Glutamatergic neuron (in vitro differentiated cells): ENCODE results near the gene NDUFAF2. TPM values are rescaled to one million over a fixed set of nuclear protein-coding genes. Genes with fewer than 3 reads are reported as not detected.
"Not testable (repeated sequence)": the region's sequence is repeated elsewhere in the genome, so short reads cannot be mapped to it uniquely, and the experiment has no call there.

Experiments used
- DNase-seq: peaks from one replicate; pipeline ENCODE4 v3.0.0; 2022
- H3K27ac Mint-ChIP-seq: one replicate; pipeline ENCODE4 v1.8.0; 2020; ENCODE audit warnings: mild to moderate bottlenecking, mixed read lengths, inconsistent platforms; ENCODE audit not compliant: unreplicated experiment
- H3K27me3 Mint-ChIP-seq: one replicate; pipeline ENCODE4 v1.8.0; 2020; ENCODE audit warnings: mild to moderate bottlenecking, moderate library complexity, mixed read lengths, inconsistent platforms; ENCODE audit not compliant: unreplicated experiment
- H3K36me3 Mint-ChIP-seq: one replicate; pipeline ENCODE4 v1.8.0; 2020; ENCODE audit warnings: mild to moderate bottlenecking, mixed read lengths, inconsistent platforms; ENCODE audit not compliant: unreplicated experiment
- H3K4me1 Mint-ChIP-seq: one replicate; pipeline ENCODE4 v1.8.0; 2020; ENCODE audit warnings: mild to moderate bottlenecking, low read depth, mixed read lengths, inconsistent platforms; ENCODE audit not compliant: unreplicated experiment
- H3K4me3 Mint-ChIP-seq: one replicate; pipeline ENCODE4 v1.8.0; 2020; ENCODE audit warnings: mild to moderate bottlenecking, mixed read lengths, inconsistent platforms; ENCODE audit not compliant: unreplicated experiment
- H3K9me3 Mint-ChIP-seq: one replicate; pipeline ENCODE4 v1.8.0; 2020; ENCODE audit warnings: mild to moderate bottlenecking, moderate library complexity, mixed read lengths, inconsistent platforms; ENCODE audit not compliant: unreplicated experiment
- CTCF ChIP-seq: fragments of 200-600 bp; sonication (generic); IDR thresholded peaks from one replicate; pipeline ENCODE4 v1.5.0; 2021; ENCODE audit not compliant: partially characterized antibody, unreplicated experiment
- total RNA-seq: library from RNA; stranded (reverse); fragmentation: NEBNext Ultra II Directional; extraction: Animal tissue kit (Norgen Biotek cat#: 25700); gene quantifications from one replicate; pipeline ENCODE4 v1.2.1, GENCODE V29; 2021; ENCODE audit not compliant: unreplicated experiment

NDUFAF2 gene
- total RNA-seq, 1 donor from 2014 or later = 14.2 TPM

- Mint-ChIP-seq H3K36me3 (no peaks in the 10 kb centered on the region), H3K4me1 (no peaks in the 10 kb centered on the region), H3K27me3 (no peaks in the 10 kb centered on the region), H3K9me3 (no peaks in the 10 kb centered on the region), H3K27ac (no peak overlapping the region), H3K4me3 (no peak overlapping the region)
- no peak for TF ChIP-seq CTCF
- DNase-seq = no peak
Observed at GRCh38 chr5:61023131-61023530, 78.1 kb downstream of the NDUFAF2 start.

- Mint-ChIP-seq H3K9me3 (peaks cover 1% of the 10 kb centered on the region), H3K27ac (no peak overlapping the region), H3K36me3 (no peaks in the 10 kb centered on the region), H3K4me1 (no peaks in the 10 kb centered on the region), H3K27me3 (peaks cover 3% of the 10 kb centered on the region), H3K4me3 (no peak overlapping the region)
- DNase-seq = no peak
- no peak for TF ChIP-seq CTCF
Observed at GRCh38 chr5:61026004-61026403, 81.0 kb downstream of the NDUFAF2 start.

GRCh38 chr5:61028382-61028781, 83.4 kb downstream of the NDUFAF2 start:
- H3K27me3 Mint-ChIP-seq = peaks cover 3% of the 10 kb centered on the region
- peaks cover 1% of the 10 kb centered on the region for H3K9me3 Mint-ChIP-seq
- no peaks in the 10 kb centered on the region for H3K36me3 Mint-ChIP-seq
- H3K4me1 Mint-ChIP-seq = no peaks in the 10 kb centered on the region
- no peak overlapping the region for H3K27ac Mint-ChIP-seq
- no peak for DNase-seq
- TF ChIP-seq CTCF = no peak
- no peak overlapping the region for H3K4me3 Mint-ChIP-seq

GRCh38 chr5:61029456-61030162, 84.6 kb downstream of the NDUFAF2 start:
- no peak for DNase-seq
- Mint-ChIP-seq H3K4me3 (no peak overlapping the region), H3K27ac (no peak overlapping the region), H3K9me3 (peaks cover 1% of the 10 kb centered on the region), H3K27me3 (peaks cover 3% of the 10 kb centered on the region), H3K4me1 (no peaks in the 10 kb centered on the region), H3K36me3 (no peaks in the 10 kb centered on the region)
- no peak for TF ChIP-seq CTCF

GRCh38 chr5:61030163-61030482, 85.1 kb downstream of the NDUFAF2 start:
- no peak for DNase-seq
- no peaks in the 10 kb centered on the region for H3K36me3 Mint-ChIP-seq
- no peaks in the 10 kb centered on the region for H3K4me1 Mint-ChIP-seq
- H3K27ac Mint-ChIP-seq = no peak overlapping the region
- no peak for TF ChIP-seq CTCF
- peaks cover 1% of the 10 kb centered on the region for H3K9me3 Mint-ChIP-seq
- peaks cover 3% of the 10 kb centered on the region for H3K27me3 Mint-ChIP-seq
- H3K4me3 Mint-ChIP-seq = no peak overlapping the region

GRCh38 chr5:61031301-61031700, 86.3 kb downstream of the NDUFAF2 start:
- H3K36me3 Mint-ChIP-seq, H3K27me3 Mint-ChIP-seq, H3K4me1 Mint-ChIP-seq, DNase-seq, H3K9me3 Mint-ChIP-seq, H3K27ac Mint-ChIP-seq, H3K4me3 Mint-ChIP-seq: not testable (repeated sequence)
